ENCODE data around the gene CIDEB.
A peak's percentile ranks its signal among the peaks of the same experiment; 100 is the strongest.
"Not testable (repeated sequence)": the region's sequence is repeated elsewhere in the genome, so short reads cannot be mapped to it uniquely, and the experiment has no call there.

The CIDEB gene

GRCh38 chr14:24331731-24332267 is 24.0 kb upstream of the CIDEB start:
- DNase-seq: no peak

GRCh38 chr14:24330973-24331674 is 23.3 kb upstream of the CIDEB start:
- no peak for DNase-seq

- peak; percentile 78 for DNase-seq
Observed at GRCh38 chr14:24329736-24330135, 22.0 kb upstream of the CIDEB start.

- no peak for DNase-seq
Observed at GRCh38 chr14:24329073-24329663, 21.4 kb upstream of the CIDEB start.

GRCh38 chr14:24327914-24328313 is 20.1 kb upstream of the CIDEB start:
- not testable (repeated sequence) for DNase-seq

- no peak for DNase-seq
Observed at GRCh38 chr14:24327303-24327702, 19.5 kb upstream of the CIDEB start.

- no peak for DNase-seq
Observed at GRCh38 chr14:24325963-24326362, 18.2 kb upstream of the CIDEB start.

- no peak for DNase-seq
Observed at GRCh38 chr14:24325041-24325530, 17.3 kb upstream of the CIDEB start.

- no peak for DNase-seq
Observed at GRCh38 chr14:24324024-24324423, 16.2 kb upstream of the CIDEB start.

GRCh38 chr14:24323341-24323740 is 15.6 kb upstream of the CIDEB start:
- DNase-seq: no peak

GRCh38 chr14:24322672-24323071 is 14.9 kb upstream of the CIDEB start:
- no peak for DNase-seq

GRCh38 chr14:24321212-24321975 is 13.6 kb upstream of the CIDEB start:
- DNase-seq: no peak

- no peak for DNase-seq
Observed at GRCh38 chr14:24317141-24317928, 9.6 kb upstream of the CIDEB start.

GRCh38 chr14:24316597-24316950 is 8.8 kb upstream of the CIDEB start:
- no peak for DNase-seq

- no peak for DNase-seq
Observed at GRCh38 chr14:24315807-24316596, 8.2 kb upstream of the CIDEB start.

- no peak for DNase-seq
Observed at GRCh38 chr14:24315243-24315806, 7.5 kb upstream of the CIDEB start.

- DNase-seq: no peak
Observed at GRCh38 chr14:24314377-24315193, 6.8 kb upstream of the CIDEB start.

GRCh38 chr14:24313913-24314312 is 6.1 kb upstream of the CIDEB start:
- no peak for DNase-seq

GRCh38 chr14:24312736-24313507 is 5.1 kb upstream of the CIDEB start:
- peak; percentile 56 for DNase-seq

Data from CD4-positive, alpha-beta T cell treated with Interleukin-4 for 4 hours (primary cell).